ENCODE results near the gene KRTAP4-6. TPM values are rescaled to one million over a fixed set of nuclear protein-coding genes. Genes with fewer than 3 reads are reported as not detected.
"Not testable (repeated sequence)": the region's sequence is repeated elsewhere in the genome, so short reads cannot be mapped to it uniquely, and the experiment has no call there.

The KRTAP4-6 gene
- total RNA-seq, 2 experiments from 2014 or later, result not detected

- Mint-ChIP-seq H3K4me1 (no peaks in the 10 kb centered on the region), H3K4me3 (no peak overlapping the region), H3K36me3 (ENCODE audit: low read depth) (peaks cover 2% of the 10 kb centered on the region), H3K9me3 (ENCODE audit: low read depth) (peaks cover 20% of the 10 kb centered on the region), H3K27me3 (peaks cover 2% of the 10 kb centered on the region), H3K27ac (no peak overlapping the region)
- DNase-seq (no peak), ATAC-seq (no peak)
- ChIA-PET CTCF (interaction anchor here (0.8 to 1.1 kb wide), 2 partner anchors 181 to 524 kb away, joined by 3 read pairs; no protein-coding TSS in a partner anchor), POLR2A (interaction anchor here (0.9 kb wide), 1 partner anchor 12 kb away, joined by 3 read pairs; no protein-coding TSS in a partner anchor)
- intact Hi-C loops (cut with DNase I, micrococcal nuclease), result loop anchor here in 1 of 2 experiments (2.0 kb wide), 1 partner anchor 57 kb away; the partner anchor contains the start of gene KRTAP4-7
These were observed 1.0 kb upstream of the KRTAP4-6 start for GRCh38 chr17:41141361-41141760.

GRCh38 chr17:41139865-41140264 lies 479 bp downstream of the KRTAP4-6 start:
- POLR2A ChIA-PET; ATAC-seq; DNase-seq; H3K4me1 Mint-ChIP-seq; H3K27me3 Mint-ChIP-seq; H3K36me3 Mint-ChIP-seq (ENCODE audit: low read depth); CTCF ChIA-PET; H3K27ac Mint-ChIP-seq; H3K4me3 Mint-ChIP-seq: not testable (repeated sequence)
- peaks cover 20% of the 10 kb centered on the region for H3K9me3 Mint-ChIP-seq (ENCODE audit: low read depth)
- intact Hi-C loops (cut with DNase I, micrococcal nuclease), result loop anchor here in 1 of 2 experiments (2.0 kb wide), 1 partner anchor 55 kb away; the partner anchor contains the start of gene KRTAP4-7

- H3K9me3 Mint-ChIP-seq (ENCODE audit: low read depth), result no peaks in the 10 kb centered on the region
- DNase-seq (no peak), ATAC-seq (no peak)
- H3K27ac Mint-ChIP-seq, result no peak overlapping the region
- ChIA-PET POLR2A (interaction anchor here (0.7 kb wide), 1 partner anchor 617 kb away, joined by 4 read pairs; no protein-coding TSS in a partner anchor), CTCF (interaction anchor here (0.5 to 1.8 kb wide), 3 partner anchors 17 to 692 kb away, joined by 3 to 8 read pairs (median 3); no protein-coding TSS in a partner anchor)
- no peaks in the 10 kb centered on the region for H3K27me3 Mint-ChIP-seq
- intact Hi-C loops (cut with DNase I, micrococcal nuclease), result no loop called here
- no peaks in the 10 kb centered on the region for H3K36me3 Mint-ChIP-seq (ENCODE audit: low read depth)
- H3K4me1 Mint-ChIP-seq, result peaks cover 26% of the 10 kb centered on the region
- no peak overlapping the region for H3K4me3 Mint-ChIP-seq
These were observed 6.2 kb downstream of the KRTAP4-6 start for GRCh38 chr17:41133880-41134735.

GRCh38 chr17:41131979-41132378 lies 8.4 kb downstream of the KRTAP4-6 start:
- Mint-ChIP-seq H3K4me1 (peaks cover 26% of the 10 kb centered on the region), H3K9me3 (ENCODE audit: low read depth) (no peaks in the 10 kb centered on the region), H3K27ac (no peak overlapping the region), H3K36me3 (ENCODE audit: low read depth) (no peaks in the 10 kb centered on the region), H3K4me3 (no peak overlapping the region), H3K27me3 (no peaks in the 10 kb centered on the region)
- DNase-seq, result no peak
- ChIA-PET CTCF (interaction anchor here (0.7 kb wide), 1 partner anchor 517 kb away, joined by 4 read pairs; no protein-coding TSS in a partner anchor), POLR2A (no interaction called here)
- intact Hi-C loops (cut with DNase I, micrococcal nuclease), result no loop called here
- no peak for ATAC-seq

GRCh38 chr17:41127371-41127770 lies 13.0 kb downstream of the KRTAP4-6 start:
- intact Hi-C loops (cut with DNase I, micrococcal nuclease), result loop anchor here in 1 of 2 experiments (5.0 kb wide), 1 partner anchor 210 kb away; no protein-coding TSS in a partner anchor
- H3K27me3 Mint-ChIP-seq, result no peaks in the 10 kb centered on the region

GRCh38 chr17:41126412-41126811 lies 13.9 kb downstream of the KRTAP4-6 start:
- Mint-ChIP-seq H3K27ac (no peak overlapping the region), H3K9me3 (ENCODE audit: low read depth) (no peaks in the 10 kb centered on the region), H3K36me3 (ENCODE audit: low read depth) (no peaks in the 10 kb centered on the region), H3K27me3 (no peaks in the 10 kb centered on the region), H3K4me3 (no peak overlapping the region), H3K4me1 (peaks cover 45% of the 10 kb centered on the region)
- intact Hi-C loops (cut with DNase I, micrococcal nuclease), result loop anchor here in 1 of 2 experiments (5.0 kb wide), 1 partner anchor 211 kb away; no protein-coding TSS in a partner anchor
- ChIA-PET POLR2A (no interaction called here), CTCF (no interaction called here)
- no peak for DNase-seq
- ATAC-seq, result no peak

More at GRCh38 chr17:41127371-41127770, 13.0 kb downstream of the KRTAP4-6 start:
- CTCF ChIA-PET, result interaction anchor here (0.6 to 0.7 kb wide), 2 partner anchors 163 to 271 kb away, joined by 3 read pairs; no protein-coding TSS in a partner anchor
- H3K4me3 Mint-ChIP-seq, result no peak overlapping the region
- no peaks in the 10 kb centered on the region for H3K36me3 Mint-ChIP-seq (ENCODE audit: low read depth)
- DNase-seq, result no peak
- H3K4me1 Mint-ChIP-seq, result peaks cover 50% of the 10 kb centered on the region
- POLR2A ChIA-PET, result no interaction called here
- ATAC-seq, result no peak
- no peak overlapping the region for H3K27ac Mint-ChIP-seq
- H3K9me3 Mint-ChIP-seq (ENCODE audit: low read depth), result no peaks in the 10 kb centered on the region

GRCh38 chr17:41125064-41125463 lies 15.3 kb downstream of the KRTAP4-6 start:
- Mint-ChIP-seq H3K27me3 (no peaks in the 10 kb centered on the region), H3K27ac (no peak overlapping the region), H3K4me1 (peaks cover 48% of the 10 kb centered on the region), H3K4me3 (no peak overlapping the region), H3K36me3 (ENCODE audit: low read depth) (peaks cover 3% of the 10 kb centered on the region), H3K9me3 (ENCODE audit: low read depth) (peaks cover 3% of the 10 kb centered on the region)
- no peak for ATAC-seq
- no peak for DNase-seq
- intact Hi-C loops (cut with DNase I, micrococcal nuclease), result loop anchor here in 1 of 2 experiments (5.0 kb wide), 1 partner anchor 212 kb away; no protein-coding TSS in a partner anchor
- CTCF ChIA-PET, result no interaction called here
- POLR2A ChIA-PET, result no interaction called here

GRCh38 chr17:41123991-41124371 lies 16.4 kb downstream of the KRTAP4-6 start, which contains the start of gene KRTAP4-12:
TSS of gene KRTAP4-12 (minus strand) at chr17:41124182. CDS start at chr17:41124122, 60 bp downstream.
- DNase-seq; ATAC-seq; H3K9me3 Mint-ChIP-seq (ENCODE audit: low read depth); H3K27me3 Mint-ChIP-seq; intact Hi-C loops (cut with DNase I, micrococcal nuclease); H3K4me3 Mint-ChIP-seq; H3K36me3 Mint-ChIP-seq (ENCODE audit: low read depth); POLR2A ChIA-PET: not testable (repeated sequence)
- CTCF ChIA-PET, result interaction anchor here (0.6 kb wide), 1 partner anchor 88 kb away, joined by 3 read pairs; no protein-coding TSS in a partner anchor
- H3K27ac Mint-ChIP-seq, result peak within 1 kb of the TSS; percentile 65
- peaks cover 51% of the 10 kb centered on the region for H3K4me1 Mint-ChIP-seq

- H3K9me3 Mint-ChIP-seq (ENCODE audit: low read depth); H3K27me3 Mint-ChIP-seq; DNase-seq; H3K36me3 Mint-ChIP-seq (ENCODE audit: low read depth); ATAC-seq; H3K4me3 Mint-ChIP-seq; POLR2A ChIA-PET; intact Hi-C loops (cut with DNase I, micrococcal nuclease): not testable (repeated sequence)
- Mint-ChIP-seq H3K27ac (peak overlapping the region; percentile 55), H3K4me1 (peaks cover 55% of the 10 kb centered on the region)
- CTCF ChIA-PET, result interaction anchor here (0.6 kb wide), 1 partner anchor 88 kb away, joined by 3 read pairs; no protein-coding TSS in a partner anchor
These were observed 16.9 kb downstream of the KRTAP4-6 start for GRCh38 chr17:41123292-41123990.

- Mint-ChIP-seq H3K36me3 (ENCODE audit: low read depth) (peaks cover 3% of the 10 kb centered on the region), H3K4me1 (peaks cover 55% of the 10 kb centered on the region), H3K27me3 (peaks cover 3% of the 10 kb centered on the region), H3K27ac (no peak overlapping the region), H3K4me3 (no peak overlapping the region), H3K9me3 (ENCODE audit: low read depth) (peaks cover 3% of the 10 kb centered on the region)
- CTCF ChIA-PET, result interaction anchor here (1.6 kb wide), 1 partner anchor 201 kb away, joined by 3 read pairs; no protein-coding TSS in a partner anchor
- ATAC-seq (no peak), DNase-seq (no peak)
- intact Hi-C loops (cut with DNase I, micrococcal nuclease), result no loop called here
- POLR2A ChIA-PET, result no interaction called here
These were observed 18.6 kb downstream of the KRTAP4-6 start for GRCh38 chr17:41121742-41122141.

Data from activated CD4-positive, alpha-beta T cell treated with anti-CD3 and anti-CD28 coated beads for 36 hours (primary cell).